GM10248 (cell line): ENCODE measurements around the gene KLF11.
A peak's percentile ranks its signal among the peaks of the same experiment; 100 is the strongest.

ENCODE experiments used
- CTCF ChIA-PET: fragments of 300-600 bp; sonication (Branson Sonifier 250); formaldehyde crosslinking; extraction: SDS; loops from one replicate; lab custom pipeline; 2021; ENCODE audit warnings: antibody characterized with exemption; lab: Yijun Ruan, JAX
- POLR2A ChIA-PET: fragments of 350-650 bp; sonication (Branson Sonifier 250); formaldehyde crosslinking; extraction: SDS; loops from one replicate; lab custom pipeline; 2020; ENCODE audit warnings: antibody characterized with exemption; lab: Yijun Ruan, JAX
- DNase-seq: peaks from one replicate; pipeline ENCODE4 v3.0.0; 2012; ENCODE audit errors: extremely low spot score
- TF ChIP-seq, protein P1 (sequence below): IDR thresholded peaks from 2 replicates; pipeline ENCODE4 v1.5.1; 2012; ENCODE audit warnings: mild to moderate bottlenecking, low read depth; ENCODE audit errors: extremely low read depth, missing control alignments, control extremely low read depth

KLF11 gene

DNA sequence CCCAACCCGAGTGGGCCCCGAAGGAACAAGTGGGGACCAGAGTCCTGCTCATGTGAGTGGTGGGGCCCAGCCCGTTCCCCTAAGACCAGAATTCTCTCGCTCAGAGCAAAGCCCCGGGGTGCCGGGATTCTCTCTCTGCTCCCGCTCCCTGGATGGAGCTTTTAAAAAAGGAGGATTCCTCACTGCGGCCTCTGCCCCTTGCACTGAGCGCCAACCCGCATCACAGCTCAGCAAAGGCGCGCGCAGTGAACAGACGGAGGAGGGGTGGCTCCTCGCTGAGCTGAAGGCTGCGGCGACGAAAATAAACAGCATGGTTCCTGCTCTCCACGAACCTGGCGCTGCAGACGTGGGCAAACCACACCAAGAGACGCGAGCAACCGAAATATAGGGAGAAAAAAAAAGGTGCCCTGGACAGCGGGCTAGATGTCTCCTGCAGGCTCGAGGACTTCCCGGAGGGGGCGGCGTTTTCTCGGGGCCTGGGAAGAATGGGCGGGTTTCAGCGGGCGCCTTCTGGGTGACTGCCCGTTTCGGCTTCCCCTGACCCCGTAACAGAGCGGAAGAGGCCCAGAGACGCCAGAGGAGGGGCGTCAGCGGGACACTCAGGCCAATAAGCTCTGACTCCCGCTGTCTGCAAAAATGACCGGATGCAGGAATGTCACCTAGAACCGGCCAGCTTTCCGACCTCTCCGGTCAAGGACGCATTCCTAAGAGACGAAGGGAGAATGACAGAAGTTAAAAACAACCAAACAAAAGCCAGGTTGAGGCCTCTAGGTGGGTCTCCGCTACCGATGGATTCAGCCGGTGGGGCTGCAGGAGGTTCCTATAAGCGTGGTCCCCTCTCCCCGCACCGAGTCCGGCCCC lies 819 bp upstream of the KLF11 start:
- TF ChIP-seq, protein P1, sequence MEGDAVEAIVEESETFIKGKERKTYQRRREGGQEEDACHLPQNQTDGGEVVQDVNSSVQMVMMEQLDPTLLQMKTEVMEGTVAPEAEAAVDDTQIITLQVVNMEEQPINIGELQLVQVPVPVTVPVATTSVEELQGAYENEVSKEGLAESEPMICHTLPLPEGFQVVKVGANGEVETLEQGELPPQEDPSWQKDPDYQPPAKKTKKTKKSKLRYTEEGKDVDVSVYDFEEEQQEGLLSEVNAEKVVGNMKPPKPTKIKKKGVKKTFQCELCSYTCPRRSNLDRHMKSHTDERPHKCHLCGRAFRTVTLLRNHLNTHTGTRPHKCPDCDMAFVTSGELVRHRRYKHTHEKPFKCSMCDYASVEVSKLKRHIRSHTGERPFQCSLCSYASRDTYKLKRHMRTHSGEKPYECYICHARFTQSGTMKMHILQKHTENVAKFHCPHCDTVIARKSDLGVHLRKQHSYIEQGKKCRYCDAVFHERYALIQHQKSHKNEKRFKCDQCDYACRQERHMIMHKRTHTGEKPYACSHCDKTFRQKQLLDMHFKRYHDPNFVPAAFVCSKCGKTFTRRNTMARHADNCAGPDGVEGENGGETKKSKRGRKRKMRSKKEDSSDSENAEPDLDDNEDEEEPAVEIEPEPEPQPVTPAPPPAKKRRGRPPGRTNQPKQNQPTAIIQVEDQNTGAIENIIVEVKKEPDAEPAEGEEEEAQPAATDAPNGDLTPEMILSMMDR, result no peak
- POLR2A ChIA-PET, result interaction anchor here (1.4 kb wide), 1 partner anchor 199 kb away, joined by 3 read pairs; the partner anchor contains the start of gene TAF1B
- CTCF ChIA-PET, result interaction anchor here (1.0 to 11.3 kb wide), 4 partner anchors 29 to 243 kb away, joined by 3 to 74 read pairs (median 8); no protein-coding TSS in a partner anchor

DNA sequence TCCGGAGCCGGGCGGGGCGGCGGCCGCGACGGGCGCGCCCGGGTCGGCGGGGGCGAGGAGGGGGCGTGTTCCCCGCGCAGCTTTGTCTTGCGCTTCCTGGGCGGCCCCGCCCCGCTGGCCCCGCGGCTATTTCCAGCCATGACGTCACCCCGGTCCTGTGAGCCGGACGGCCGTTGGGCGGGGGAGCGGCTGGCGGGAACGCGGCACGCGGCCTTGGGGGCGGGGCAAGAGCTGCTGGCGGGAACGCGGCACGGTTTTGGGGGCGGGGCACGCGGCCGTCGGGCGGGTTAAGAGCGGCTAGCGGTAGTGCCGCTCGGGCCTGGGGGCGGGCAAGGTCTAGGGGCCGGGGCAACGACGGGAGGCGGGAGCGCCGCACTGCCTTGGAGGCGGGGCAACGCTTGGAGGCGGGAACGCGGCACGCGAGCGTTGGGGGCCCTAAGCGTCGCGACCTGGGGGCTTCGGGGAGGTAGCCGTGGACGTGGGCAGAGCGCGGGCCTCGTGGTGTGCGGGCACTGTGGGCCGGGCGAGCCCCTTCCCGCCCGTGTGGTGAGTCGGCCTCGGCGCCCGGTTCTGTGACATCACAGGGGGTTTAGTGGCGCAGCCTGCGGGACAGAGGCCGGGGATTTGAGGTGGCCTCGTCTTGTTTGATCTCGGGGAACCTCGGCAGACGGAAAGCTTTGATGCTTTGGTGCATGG lies 704 bp downstream of the KLF11 start:
- TF ChIP-seq, protein P1, result no peak
- DNase-seq, result peak; percentile 93
- CTCF ChIA-PET, result interaction anchor here (0.9 to 11.3 kb wide), 7 partner anchors 13 to 391 kb away, joined by 4 to 87 read pairs (median 13); no protein-coding TSS in a partner anchor
- POLR2A ChIA-PET, result no interaction called here

More for the DNA sequence above, 819 bp upstream of the KLF11 start:
- DNase-seq, result no peak

DNA sequence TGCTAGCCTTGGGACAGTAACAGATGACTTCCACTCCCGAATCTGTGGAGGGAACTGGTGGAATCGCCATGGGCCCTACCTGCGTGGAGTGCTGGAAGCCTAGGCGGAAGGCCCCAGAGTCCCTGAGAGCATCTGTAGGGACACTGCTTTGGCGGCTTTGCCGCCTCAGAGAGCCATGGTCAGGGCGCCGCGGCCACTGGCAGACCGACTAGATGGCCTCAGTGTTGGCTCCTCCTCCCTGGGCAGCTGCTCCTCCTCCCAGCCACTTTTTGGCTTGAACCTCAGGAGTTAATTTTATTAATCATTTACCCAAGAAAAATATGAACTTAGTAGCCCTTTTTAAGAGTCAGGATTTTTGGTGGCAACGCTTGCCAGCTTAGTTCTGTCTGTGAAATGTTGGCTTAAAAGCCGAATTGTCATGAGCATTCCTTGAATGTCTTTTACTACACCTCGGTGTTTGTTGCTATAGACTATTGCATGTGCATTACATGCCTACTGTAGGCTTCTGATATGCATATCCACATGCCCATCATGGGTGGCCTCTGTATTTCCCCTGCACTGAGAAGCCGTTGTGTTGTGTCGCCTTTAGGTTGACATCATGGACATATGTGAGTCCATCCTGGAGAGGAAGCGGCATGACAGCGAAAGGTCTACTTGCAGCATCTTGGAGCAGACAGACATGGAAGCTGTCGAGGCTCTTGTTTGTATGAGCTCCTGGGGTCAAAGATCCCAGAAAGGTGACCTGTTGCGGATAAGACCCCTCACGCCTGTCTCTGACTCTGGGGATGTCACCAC lies 2.4 kb downstream of the KLF11 start:
- POLR2A ChIA-PET, result interaction anchor here (0.6 kb wide), 1 partner anchor 234 kb away, joined by 3 read pairs; no protein-coding TSS in a partner anchor
- TF ChIP-seq, protein P1, result no peak
- no peak for DNase-seq
- CTCF ChIA-PET, result interaction anchor here (1.1 to 11.3 kb wide), 12 partner anchors 11 to 389 kb away, joined by 4 to 93 read pairs (median 20); no protein-coding TSS in a partner anchor

DNA sequence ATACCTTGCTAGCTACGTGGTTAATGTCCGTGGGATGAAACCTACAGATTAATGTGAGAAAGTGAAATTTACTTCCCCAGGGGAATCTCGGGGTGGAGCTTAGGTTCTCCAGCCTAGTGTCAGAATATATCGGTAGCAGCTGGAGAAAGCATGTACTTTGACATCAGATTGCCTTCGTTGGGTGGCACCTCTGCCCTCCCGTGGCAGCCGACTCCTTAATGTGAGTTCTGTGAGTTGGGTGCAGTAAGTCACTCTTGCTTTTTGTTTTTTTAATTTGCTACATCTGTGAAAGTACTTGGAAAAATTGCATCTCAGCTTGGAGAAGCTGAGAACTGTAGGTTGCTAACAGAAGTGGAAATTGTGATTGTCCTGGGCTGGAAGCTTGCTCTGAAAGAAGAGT lies 3.6 kb downstream of the KLF11 start:
- ChIA-PET CTCF (interaction anchor here (0.9 to 11.3 kb wide), 14 partner anchors 8 to 388 kb away, joined by 3 to 93 read pairs (median 20); no protein-coding TSS in a partner anchor), POLR2A (no interaction called here)
- TF ChIP-seq, protein P1, result no peak
- DNase-seq, result no peak

DNA sequence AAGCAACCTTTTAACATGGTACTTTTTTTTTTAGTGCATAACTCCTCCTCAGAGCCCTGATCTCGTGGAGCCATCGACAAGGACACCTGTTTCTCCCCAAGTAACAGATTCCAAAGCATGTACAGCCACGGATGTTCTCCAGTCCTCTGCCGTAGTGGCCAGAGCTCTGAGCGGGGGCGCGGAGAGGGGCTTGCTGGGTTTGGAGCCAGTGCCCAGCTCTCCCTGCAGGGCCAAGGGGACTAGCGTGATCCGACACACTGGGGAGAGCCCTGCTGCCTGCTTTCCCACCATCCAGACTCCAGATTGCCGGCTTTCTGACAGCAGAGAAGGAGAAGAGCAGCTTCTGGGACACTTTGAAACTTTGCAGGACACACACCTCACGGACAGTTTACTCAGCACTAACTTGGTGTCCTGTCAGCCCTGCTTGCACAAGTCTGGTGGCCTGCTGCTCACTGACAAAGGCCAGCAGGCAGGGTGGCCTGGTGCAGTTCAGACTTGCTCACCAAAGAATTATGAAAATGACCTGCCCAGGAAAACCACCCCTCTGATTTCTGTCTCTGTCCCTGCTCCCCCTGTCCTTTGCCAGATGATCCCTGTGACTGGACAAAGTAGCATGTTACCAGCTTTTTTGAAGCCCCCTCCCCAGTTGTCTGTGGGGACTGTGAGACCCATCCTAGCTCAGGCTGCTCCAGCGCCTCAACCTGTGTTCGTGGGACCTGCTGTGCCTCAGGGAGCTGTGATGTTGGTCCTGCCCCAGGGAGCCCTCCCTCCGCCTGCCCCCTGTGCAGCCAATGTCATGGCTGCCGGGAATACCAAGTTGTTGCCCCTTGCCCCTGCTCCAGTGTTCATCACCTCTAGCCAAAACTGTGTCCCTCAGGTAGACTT lies 4.5 kb downstream of the KLF11 start:
- DNase-seq, result no peak
- CTCF ChIA-PET, result interaction anchor here (0.6 to 11.3 kb wide), 26 partner anchors 9 to 578 kb away, joined by 3 to 93 read pairs (median 4); no protein-coding TSS in a partner anchor
- POLR2A ChIA-PET, result no interaction called here
- TF ChIP-seq, protein P1, result no peak
